OCI-LY1 (cell line): ENCODE results near the gene TRMT61B.
A peak's percentile ranks its signal among the peaks of the same experiment; 100 is the strongest.

ENCODE experiments used
- H2AFZ ChIP-seq: fragments of 200-600 bp; sonication (generic), shearing (Covaris generic); 2 replicates; pipeline ENCODE4 v1.6.0; 2014; ENCODE audit warnings: antibody characterized with exemption, mild to moderate bottlenecking, low read length
- H3F3A ChIP-seq: fragments of 200-600 bp; sonication (generic), shearing (Covaris generic); 2 replicates; pipeline ENCODE4 v1.6.0; 2014; ENCODE audit warnings: mild to moderate bottlenecking, antibody characterized with exemption, low read length, moderate library complexity; ENCODE audit not compliant: insufficient read depth
- H3K27ac ChIP-seq: fragments of 200-600 bp; sonication (generic); 2 replicates; pipeline ENCODE4 v1.5.1; 2014; ENCODE audit warnings: low read length, mixed run types, mild to moderate bottlenecking, low read depth; ENCODE audit not compliant: poor library complexity, severe bottlenecking
- H3K27me3 ChIP-seq: fragments of 200-600 bp; sonication (generic); 2 replicates; pipeline ENCODE4 v1.6.0; 2014; ENCODE audit warnings: antibody characterized with exemption, mild to moderate bottlenecking, low read length, moderate library complexity; ENCODE audit not compliant: insufficient read depth
- H3K36me3 ChIP-seq: fragments of 200-600 bp; sonication (generic); 2 replicates; pipeline ENCODE4 v1.6.1; 2014; ENCODE audit warnings: mild to moderate bottlenecking, antibody characterized with exemption, low read length, moderate library complexity, mixed read lengths; ENCODE audit not compliant: insufficient read depth
- H3K4me1 ChIP-seq: fragments of 200-600 bp; sonication (generic); 2 replicates; pipeline ENCODE4 v1.5.1; 2014; ENCODE audit warnings: mild to moderate bottlenecking, low read length, moderate library complexity; ENCODE audit not compliant: insufficient read depth, severe bottlenecking
- H3K4me2 ChIP-seq: fragments of 200-600 bp; sonication (generic), shearing (Covaris generic); 2 replicates; pipeline ENCODE4 v1.6.1; 2014; ENCODE audit warnings: low read length
- H3K4me3 ChIP-seq: fragments of 200-600 bp; sonication (generic); 2 replicates; pipeline ENCODE4 v1.5.1; 2014; ENCODE audit warnings: low read length, low read depth, mild to moderate bottlenecking, mixed read lengths; ENCODE audit not compliant: poor library complexity, severe bottlenecking
- H3K79me2 ChIP-seq: fragments of 200-600 bp; shearing (Covaris generic); 2 replicates; pipeline ENCODE4 v1.6.1; 2016; ENCODE audit warnings: mixed run types, low read length, mixed read lengths; ENCODE audit not compliant: insufficient read depth
- H3K9ac ChIP-seq: fragments of 200-600 bp; sonication (generic), shearing (Covaris generic); 2 replicates; pipeline ENCODE4 v1.6.1; 2014; ENCODE audit warnings: mild to moderate bottlenecking, low read length, mixed read lengths
- H3K9me2 ChIP-seq: fragments of 200-600 bp; sonication (generic), shearing (Covaris generic); 2 replicates; pipeline ENCODE4 v1.6.1; 2014; ENCODE audit warnings: low read depth, mild to moderate bottlenecking, low read length, mixed read lengths
- H3K9me3 ChIP-seq: fragments of 200-600 bp; shearing (Covaris generic); 2 replicates; pipeline ENCODE4 v1.6.1; 2014; ENCODE audit warnings: low read length, mixed read lengths
- H4K20me1 ChIP-seq: fragments of 200-600 bp; sonication (generic), shearing (Covaris generic); 2 replicates; pipeline ENCODE4 v1.6.0; 2016; ENCODE audit warnings: mild to moderate bottlenecking, low read length; ENCODE audit not compliant: insufficient read depth
- CTCF ChIP-seq: fragments of 200-600 bp; sonication (generic), shearing (Covaris generic); IDR thresholded peaks from 2 replicates; pipeline ENCODE4 v1.5.1; 2017; ENCODE audit warnings: mild to moderate bottlenecking, antibody characterized with exemption, low read length, moderate library complexity, mixed read lengths
- EZH2 ChIP-seq: fragments of 200-600 bp; sonication (generic), shearing (Covaris generic); IDR thresholded peaks from 2 replicates; pipeline ENCODE4 v1.8.0; 2017; ENCODE audit warnings: borderline replicate concordance, mixed run types, mild to moderate bottlenecking, antibody characterized with exemption, low read length, moderate library complexity, mixed read lengths

Gene TRMT61B

DNA sequence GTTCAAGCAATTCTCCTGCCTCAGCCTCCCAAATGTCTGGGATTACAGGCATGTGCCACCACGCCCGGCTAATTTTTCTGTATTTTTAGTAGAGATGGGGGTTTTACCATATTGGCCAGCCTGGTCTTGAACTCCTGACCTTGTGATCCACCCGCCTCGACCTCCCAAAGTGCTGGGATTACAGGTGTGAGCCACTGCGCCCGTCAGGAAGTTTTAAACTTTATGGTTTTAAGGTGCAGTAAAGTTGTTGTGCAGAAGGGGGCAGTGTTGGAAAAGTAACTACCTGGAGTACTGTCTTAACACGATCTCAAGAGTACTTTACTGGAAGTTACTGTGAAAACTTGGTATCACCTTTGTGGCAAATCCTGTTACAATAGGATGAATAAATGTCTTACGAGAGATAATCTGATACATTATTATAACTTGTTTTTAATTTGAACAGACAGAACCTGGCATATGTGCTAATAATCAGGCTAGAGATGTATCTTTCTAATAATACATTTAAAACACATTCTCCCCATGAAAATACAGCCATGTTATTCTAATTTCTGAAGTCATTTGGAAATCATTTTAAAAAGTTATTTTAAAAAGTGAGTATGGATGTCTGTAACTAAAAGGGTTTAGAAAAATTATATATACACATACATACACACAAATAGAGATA, 48.7 kb downstream of the TRMT61B start:
- Histone ChIP-seq H3K4me1 (no peaks in the 10 kb centered on the region), H3K9me3 (no peaks in the 10 kb centered on the region), H3K9me2 (no peaks in the 10 kb centered on the region), H3K9ac (no peak overlapping the region), H2AFZ (no peak overlapping the region), H3K4me2 (no peak overlapping the region), H3F3A (no peaks in the 10 kb centered on the region), H3K4me3 (no peak overlapping the region), H3K79me2 (no peaks in the 10 kb centered on the region), H4K20me1 (no peaks in the 10 kb centered on the region), H3K27ac (no peak overlapping the region), H3K36me3 (no peaks in the 10 kb centered on the region), H3K27me3 (no peaks in the 10 kb centered on the region)
- TF ChIP-seq CTCF (peak; percentile 60), EZH2 (no peak)

GRCh38 chr2:28818053-28818452, 52.1 kb downstream of the TRMT61B start:
- no peaks in the 10 kb centered on the region for H4K20me1 ChIP-seq
- H3K27me3 ChIP-seq: no peaks in the 10 kb centered on the region
- no peaks in the 10 kb centered on the region for H3K4me1 ChIP-seq
- H3K9ac ChIP-seq: no peak overlapping the region
- H3K79me2 ChIP-seq: no peaks in the 10 kb centered on the region
- H3K4me2 ChIP-seq: no peak overlapping the region
- H3K4me3 ChIP-seq: no peak overlapping the region
- no peak overlapping the region for H2AFZ ChIP-seq
- no peaks in the 10 kb centered on the region for H3F3A ChIP-seq
- no peak overlapping the region for H3K27ac ChIP-seq
- H3K9me2 ChIP-seq: no peaks in the 10 kb centered on the region
- TF ChIP-seq CTCF (no peak), EZH2 (no peak)
- no peaks in the 10 kb centered on the region for H3K36me3 ChIP-seq
- H3K9me3 ChIP-seq: no peaks in the 10 kb centered on the region

- Histone ChIP-seq H3F3A (no peaks in the 10 kb centered on the region), H4K20me1 (no peaks in the 10 kb centered on the region), H3K4me1 (peaks cover 8% of the 10 kb centered on the region), H3K36me3 (no peaks in the 10 kb centered on the region; the same call in 1 of the 2 replicates), H3K79me2 (no peaks in the 10 kb centered on the region), H3K9me2 (no peaks in the 10 kb centered on the region), H3K27ac (no peak within 1 kb of the TSS), H3K9ac (no peak within 1 kb of the TSS), H3K4me2 (peak within 1 kb of the TSS; percentile 53), H3K27me3 (no peaks in the 10 kb centered on the region), H2AFZ (no peak within 1 kb of the TSS), H3K4me3 (peak within 1 kb of the TSS; percentile 47), H3K9me3 (no peaks in the 10 kb centered on the region)
- TF ChIP-seq CTCF: no peak
- no peak for TF ChIP-seq EZH2
These were observed 59.5 kb downstream of the TRMT61B start, which contains the start of gene SPDYA for GRCh38 chr2:28810384-28811285. Gene SPDYA (plus strand): TSS chr2:28810834. CDS start chr2:28816015, 5,181 bp downstream.
